Osteocyte (in vitro differentiated cells): Measurements from ENCODE around the gene BEX2. TPM values are rescaled to one million over a fixed set of nuclear protein-coding genes. Genes with fewer than 3 reads are reported as not detected.
A peak's percentile ranks its signal among the peaks of the same experiment; 100 is the strongest.
"Not testable (repeated sequence)": the region's sequence is repeated elsewhere in the genome, so short reads cannot be mapped to it uniquely, and the experiment has no call there.

Experiments
- DNase-seq: peaks from one replicate; pipeline ENCODE4 v3.0.0; 2021; ENCODE audit warnings: mixed read lengths; ENCODE audit not compliant: unreplicated experiment; ENCODE audit errors: extremely low spot score
- H3K27ac Mint-ChIP-seq: one replicate; pipeline ENCODE4 v1.8.0; 2021; ENCODE audit warnings: mild to moderate bottlenecking, mixed read lengths; ENCODE audit not compliant: unreplicated experiment
- H3K27me3 Mint-ChIP-seq: one replicate; pipeline ENCODE4 v1.8.0; 2021; ENCODE audit warnings: mixed read lengths; ENCODE audit not compliant: unreplicated experiment
- H3K36me3 Mint-ChIP-seq: one replicate; pipeline ENCODE4 v1.8.0; 2021; ENCODE audit warnings: mixed read lengths; ENCODE audit not compliant: unreplicated experiment
- H3K4me1 Mint-ChIP-seq: one replicate; pipeline ENCODE4 v1.8.0; 2021; ENCODE audit warnings: mixed read lengths; ENCODE audit not compliant: unreplicated experiment
- H3K4me3 Mint-ChIP-seq: one replicate; pipeline ENCODE4 v1.8.0; 2021; ENCODE audit warnings: mild to moderate bottlenecking, moderate library complexity, mixed read lengths; ENCODE audit not compliant: unreplicated experiment
- H3K9me3 Mint-ChIP-seq: one replicate; pipeline ENCODE4 v1.8.0; 2021; ENCODE audit warnings: mixed read lengths; ENCODE audit not compliant: unreplicated experiment
- CTCF ChIP-seq: fragments of 200-600 bp; sonication (generic); IDR thresholded peaks from 2 replicates; pipeline ENCODE4 v1.5.0; 2021; ENCODE audit warnings: antibody characterized with exemption, mild to moderate bottlenecking, moderate library complexity
- total RNA-seq: library from RNA; stranded (reverse); gene quantifications from 2 replicates; pipeline ENCODE4 v1.2.1, GENCODE V29; 2021

BEX2 gene
- total RNA-seq, 1 donor from 2014 or later = 4.1 TPM

GRCh38 chrX:103330681-103331288 lies 20.0 kb upstream of the BEX2 start:
- no peak for DNase-seq
- no peaks in the 10 kb centered on the region for H3K36me3 Mint-ChIP-seq
- H3K9me3 Mint-ChIP-seq = peaks cover 6% of the 10 kb centered on the region
- peaks cover 10% of the 10 kb centered on the region for H3K27me3 Mint-ChIP-seq
- H3K27ac Mint-ChIP-seq = peak overlapping the region; percentile 64
- TF ChIP-seq CTCF = no peak
- peak overlapping the region; percentile 65 for H3K4me3 Mint-ChIP-seq
- H3K4me1 Mint-ChIP-seq = peaks cover 10% of the 10 kb centered on the region

GRCh38 chrX:103329991-103330390 lies 19.2 kb upstream of the BEX2 start, which contains the start of gene TCEAL7:
Gene TCEAL7 (plus strand): TSS chrX:103330239. CDS start chrX:103331404, 1,165 bp downstream.
- H3K4me3 Mint-ChIP-seq = peak within 1 kb of the TSS; percentile 65
- no peak for TF ChIP-seq CTCF
- H3K27ac Mint-ChIP-seq = peak within 1 kb of the TSS; percentile 64

GRCh38 chrX:103311399-103311780 lies 600 bp upstream of the BEX2 start:
- Mint-ChIP-seq H3K27ac (no peak overlapping the region), H3K4me1 (no peaks in the 10 kb centered on the region), H3K27me3 (peaks cover 27% of the 10 kb centered on the region), H3K4me3 (peak overlapping the region; percentile 68), H3K9me3 (peaks cover 4% of the 10 kb centered on the region), H3K36me3 (no peaks in the 10 kb centered on the region)
- no peak for TF ChIP-seq CTCF
- DNase-seq = no peak

More at GRCh38 chrX:103329991-103330390, 19.2 kb upstream of the BEX2 start, which contains the start of gene TCEAL7:
- Mint-ChIP-seq H3K36me3 (no peaks in the 10 kb centered on the region), H3K9me3 (peaks cover 6% of the 10 kb centered on the region), H3K4me1 (peaks cover 10% of the 10 kb centered on the region), H3K27me3 (peaks cover 10% of the 10 kb centered on the region)
- DNase-seq = no peak

GRCh38 chrX:103309860-103310554 lies 783 bp downstream of the BEX2 start:
- Mint-ChIP-seq H3K27me3 (peaks cover 31% of the 10 kb centered on the region), H3K4me1 (no peaks in the 10 kb centered on the region), H3K36me3 (no peaks in the 10 kb centered on the region), H3K9me3 (peaks cover 9% of the 10 kb centered on the region), H3K27ac (no peak overlapping the region), H3K4me3 (peak overlapping the region; percentile 55)
- no peak for DNase-seq
- no peak for TF ChIP-seq CTCF

- H3K4me1 Mint-ChIP-seq, H3K4me3 Mint-ChIP-seq, H3K9me3 Mint-ChIP-seq, DNase-seq, H3K36me3 Mint-ChIP-seq, H3K27ac Mint-ChIP-seq: not testable (repeated sequence)
- peaks cover 33% of the 10 kb centered on the region for H3K27me3 Mint-ChIP-seq
These were observed 5.1 kb downstream of the BEX2 start for GRCh38 chrX:103305666-103306065.
